GM19455 (cell line): ENCODE measurements around the gene CLTCL1.

Source experiments
- ATAC-seq: cut with Tn5 transposase; IDR thresholded peaks from one replicate; pipeline ENCODE4 v1.9.1; 2021; ENCODE audit not compliant: unreplicated experiment

CLTCL1 gene

GRCh38 chr22:19197997-19198865 is 93.3 kb downstream of the CLTCL1 start:
- ATAC-seq: no peak

GRCh38 chr22:19196841-19197612 is 94.5 kb downstream of the CLTCL1 start:
- ATAC-seq: no peak

GRCh38 chr22:19195796-19196731 is 95.5 kb downstream of the CLTCL1 start:
- ATAC-seq: no peak

GRCh38 chr22:19194766-19195536 is 96.6 kb downstream of the CLTCL1 start:
- ATAC-seq: no peak

- no peak for ATAC-seq
Measured at GRCh38 chr22:19193879-19194278, 97.6 kb downstream of the CLTCL1 start.

- ATAC-seq: no peak
Measured at GRCh38 chr22:19187716-19188563, 103.6 kb downstream of the CLTCL1 start.

GRCh38 chr22:19184276-19184997 is 107.1 kb downstream of the CLTCL1 start:
- no peak for ATAC-seq

GRCh38 chr22:19183216-19183615 is 108.3 kb downstream of the CLTCL1 start:
- no peak for ATAC-seq

- no peak for ATAC-seq
Measured at GRCh38 chr22:19182472-19183157, 108.9 kb downstream of the CLTCL1 start.

- no peak for ATAC-seq
Measured at GRCh38 chr22:19181786-19182471, 109.6 kb downstream of the CLTCL1 start.

GRCh38 chr22:19180740-19181410 is 110.6 kb downstream of the CLTCL1 start:
- no peak for ATAC-seq

- ATAC-seq: no peak
Measured at GRCh38 chr22:19180234-19180633, 111.3 kb downstream of the CLTCL1 start.

GRCh38 chr22:19179497-19180048 is 111.9 kb downstream of the CLTCL1 start:
- peak; percentile 32 for ATAC-seq

GRCh38 chr22:19178657-19179496 is 112.6 kb downstream of the CLTCL1 start, which contains the start of gene SLC25A1:
SLC25A1 (minus strand) TSS chr22:19178736; CDS start chr22:19178673, 63 bp downstream.
- peak; percentile 58 for ATAC-seq

GRCh38 chr22:19178065-19178656 is 113.4 kb downstream of the CLTCL1 start:
- peak; percentile 40 for ATAC-seq
